HEK293 (cell line): Measurements from ENCODE around the gene ZBTB14.
A peak's percentile ranks its signal among the peaks of the same experiment; 100 is the strongest.

Source experiments
- CTCF ChIA-PET: fragments of 350-600 bp; formaldehyde crosslinking; extraction: SDS; loops from one replicate; lab custom pipeline; 2021; ENCODE audit warnings: antibody characterized with exemption; lab: Yijun Ruan, JAX
- POLR2A ChIA-PET: fragments of 300-600 bp; formaldehyde crosslinking; extraction: SDS; loops from one replicate; lab custom pipeline; 2020; ENCODE audit warnings: antibody characterized with exemption, inconsistent platforms; lab: Yijun Ruan, JAX
- H3K27ac ChIP-seq: fragments of 200-500 bp; sonication (Bioruptor generic); 2 replicates; pipeline ENCODE4 v1.5.1; 2014; ENCODE audit warnings: low read depth, low read length, control low read depth, inconsistent platforms; ENCODE audit errors: extremely low read depth
- H3K36me3 ChIP-seq, 2 experiments: fragments of 200-500 bp in 1 of 2; sonication (Bioruptor generic) in 1 of 2; 1 replicate in 1 of 2; 2 replicates in 1 of 2; pipeline ENCODE4 v1.5.1; 2014 to 2017; ENCODE audit warnings: inconsistent platforms in 2 of 2, low read length in 2 of 2; ENCODE audit not compliant: control insufficient read depth in 2 of 2, insufficient read depth in 1 of 2
- H3K4me1 ChIP-seq: fragments of 200-500 bp; sonication (Bioruptor generic); 2 replicates; pipeline ENCODE4 v1.5.1; 2014; ENCODE audit warnings: mild to moderate bottlenecking, low read length, inconsistent platforms; ENCODE audit not compliant: control insufficient read depth, insufficient read depth
- H3K4me3 ChIP-seq: 2 replicates; pipeline ENCODE4 v1.5.1; 2011; ENCODE audit warnings: low read depth, mild to moderate bottlenecking, control low read depth, low read length, moderate library complexity
- H3K9me3 ChIP-seq: fragments of 200-500 bp; sonication (Bioruptor generic); 2 replicates; pipeline ENCODE4 v1.5.1; 2014; ENCODE audit warnings: low read depth, low read length, inconsistent platforms; ENCODE audit not compliant: control insufficient read depth, insufficient read depth
- CTCF ChIP-seq: fragments of 450-650 bp; formaldehyde crosslinking; IDR thresholded peaks from 2 replicates; pipeline ENCODE4 v1.5.1; 2016; ENCODE audit warnings: missing biosample characterization, missing genetic modification characterization
- HIC1 ChIP-seq: fragments of 450-650 bp; formaldehyde crosslinking; IDR thresholded peaks from 2 replicates; pipeline ENCODE4 v1.5.1; 2016; ENCODE audit warnings: missing biosample characterization, missing genetic modification characterization
- KLF10 ChIP-seq: fragments of 450-650 bp; IDR thresholded peaks from 2 replicates; pipeline ENCODE4 v1.5.1; 2018; ENCODE audit warnings: missing biosample characterization, mild to moderate bottlenecking, missing genetic modification characterization
- KLF16 ChIP-seq: fragments of 450-650 bp; formaldehyde crosslinking; IDR thresholded peaks from 2 replicates; pipeline ENCODE4 v1.5.1; 2017; ENCODE audit warnings: missing biosample characterization, missing genetic modification characterization
- PRDM6 ChIP-seq: fragments of 450-650 bp; formaldehyde crosslinking; IDR thresholded peaks from 2 replicates; pipeline ENCODE4 v1.5.1; 2017; ENCODE audit warnings: missing biosample characterization, missing genetic modification characterization
- ZEB2 ChIP-seq: fragments of 450-650 bp; formaldehyde crosslinking; IDR thresholded peaks from 2 replicates; pipeline ENCODE4 v1.5.1; 2016; ENCODE audit warnings: missing biosample characterization, missing genetic modification characterization
- ZNF114 ChIP-seq: fragments of 450-650 bp; formaldehyde crosslinking; IDR thresholded peaks from 2 replicates; pipeline ENCODE4 v1.5.0; 2017; ENCODE audit warnings: missing biosample characterization, missing genetic modification characterization
- ZNF132 ChIP-seq: fragments of 450-650 bp; formaldehyde crosslinking; IDR thresholded peaks from 2 replicates; pipeline ENCODE4 v1.5.1; 2017; ENCODE audit warnings: missing biosample characterization, missing genetic modification characterization, borderline replicate concordance
- ZNF2 ChIP-seq: fragments of 450-650 bp; formaldehyde crosslinking; IDR thresholded peaks from 2 replicates; pipeline ENCODE4 v1.5.1; 2016; ENCODE audit warnings: missing biosample characterization, missing genetic modification characterization
- ZNF488 ChIP-seq: fragments of 450-650 bp; formaldehyde crosslinking; IDR thresholded peaks from 2 replicates; pipeline ENCODE4 v1.5.1; 2016; ENCODE audit warnings: missing biosample characterization, missing genetic modification characterization
- ZNF629 ChIP-seq: fragments of 450-650 bp; formaldehyde crosslinking; IDR thresholded peaks from 2 replicates; pipeline ENCODE4 v1.5.1; 2017; ENCODE audit warnings: missing biosample characterization, missing genetic modification characterization
- ZNF645 ChIP-seq: fragments of 450-650 bp; formaldehyde crosslinking; IDR thresholded peaks from 2 replicates; pipeline ENCODE4; 2016; ENCODE audit warnings: missing biosample characterization, missing genetic modification characterization

The ZBTB14 gene

GRCh38 chr18:5311301-5311989 is 15.9 kb upstream of the ZBTB14 start:
- Histone ChIP-seq H3K4me1 (no peaks in the 10 kb centered on the region), H3K9me3 (no peaks in the 10 kb centered on the region), H3K4me3 (no peak overlapping the region), H3K36me3 (no peaks in the 10 kb centered on the region), H3K27ac (no peak overlapping the region)
- TF ChIP-seq ZNF488 (no peak), ZEB2 (tag by site-specific recombination) (peak; percentile 63), ZNF629 (tag by site-specific recombination) (peak; percentile 41; the same call in 1 of the 2 replicates), ZNF132 (tag by site-specific recombination) (no peak), PRDM6 (peak; percentile 63; the same call in 1 of the 2 replicates), HIC1 (peak; percentile 57; the same call in 1 of the 2 replicates)
- POLR2A ChIA-PET, result no interaction called here
- CTCF ChIA-PET, result no interaction called here

- no peak for TF ChIP-seq ZNF645 (tag by site-specific recombination)
- no peaks in the 10 kb centered on the region for H3K9me3 ChIP-seq
- H3K4me1 ChIP-seq, result no peaks in the 10 kb centered on the region
- ChIA-PET CTCF (no interaction called here), POLR2A (no interaction called here)
- H3K27ac ChIP-seq, result no peak overlapping the region
- no peak overlapping the region for H3K4me3 ChIP-seq
- H3K36me3 ChIP-seq, result no peaks in the 10 kb centered on the region
Observed at GRCh38 chr18:5309888-5310470, 14.5 kb upstream of the ZBTB14 start.

- no peaks in the 10 kb centered on the region for H3K4me1 ChIP-seq
- no peak overlapping the region for H3K27ac ChIP-seq
- TF ChIP-seq KLF16 (tag by site-specific recombination) (no peak), ZNF2 (tag by site-specific recombination) (no peak), CTCF (tag by site-specific recombination) (no peak), KLF10 (tag by site-specific recombination) (no peak), ZNF114 (tag by site-specific recombination) (no peak)
- no peak overlapping the region for H3K4me3 ChIP-seq
- ChIA-PET POLR2A (interaction anchor here (2.0 kb wide), 1 partner anchor 9 kb away, joined by 4 read pairs; no protein-coding TSS in a partner anchor), CTCF (interaction anchor here (0.6 to 1.4 kb wide), 2 partner anchors 9 to 1744 kb away, joined by 3 to 5 read pairs; no protein-coding TSS in a partner anchor)
- no peaks in the 10 kb centered on the region for H3K36me3 ChIP-seq
- H3K9me3 ChIP-seq, result no peaks in the 10 kb centered on the region
Observed at GRCh38 chr18:5305835-5306234, 10.3 kb upstream of the ZBTB14 start.
